ENCODE data around the gene TSHR. TPM values are rescaled to one million over a fixed set of nuclear protein-coding genes. Genes with fewer than 3 reads are reported as not detected.

The TSHR gene
- total RNA-seq (2021; ENCODE audit: unreplicated experiment) (not detected), Bru-seq, nascent RNA (percentile 9 among the genes with signal in this experiment), BruChase-seq, experiment 1, labeled RNA remaining after a 6-hour chase (percentile 6 among the genes with signal in this experiment), BruChase-seq, experiment 2, labeled RNA remaining after a 2-hour chase (percentile 9 among the genes with signal in this experiment)
- polyA plus RNA-seq (2012) = 0.04 TPM in 1 of 2 replicates, not detected in the other
- long read RNA-seq = 0 reads

GRCh38 chr14:80955416-80955941, at the start of gene TSHR:
TSHR (plus strand) TSS chr14:80955621; CDS start chr14:80955681, 60 bp downstream.
- H3K4me3 ChIP-seq (replicated peaks in 1 of 2; ENCODE audit: low read depth in 1 of 2, low read length in 2 of 2) = peak within 1 kb of the TSS; percentile 31 to 55
- H4K20me1 ChIP-seq (ENCODE audit: insufficient read depth) = no peaks in the 10 kb centered on the region
- TF ChIP-seq JUND (IDR thresholded peaks at IDR 0.05) (no peak), POLR2A (IDR thresholded peaks at IDR 0.05; ENCODE audit: borderline replicate concordance, extremely low read depth, insufficient read depth, insufficient read length) (no peak), EZH2phosphoT487 (IDR thresholded peaks at IDR 0.05; ENCODE audit: borderline replicate concordance) (no peak), CTCF (IDR thresholded peaks at IDR 0.05 in 2 of 3, conservative IDR thresholded peaks at IDR 0.05 in 1 of 3; ENCODE audit: borderline replicate concordance in 1 of 3, insufficient read depth in 1 of 3, low read depth in 2 of 3, low read length in 2 of 3) (no peak), REST (IDR thresholded peaks at IDR 0.05; ENCODE audit: low read depth) (no peak), EZH2 (IDR thresholded peaks at IDR 0.05) (no peak)
- H3K4me2 ChIP-seq (ENCODE audit: low read length) = peak within 1 kb of the TSS; percentile 91
- no peaks in the 10 kb centered on the region for H3K9me3 ChIP-seq (ENCODE audit: control insufficient read depth in 1 of 2, insufficient read depth in 1 of 2, low read depth in 1 of 2, low read length in 2 of 2)
- H3K4me1 ChIP-seq (ENCODE audit: control insufficient read depth in 1 of 2, insufficient read depth in 2 of 2, low read length in 2 of 2) = peaks cover 0 to 4% of the 10 kb centered on the region in 2 experiments; a peak in 1 of 4 replicates
- ChIA-PET CTCF (interaction anchor here (0.8 to 2.5 kb wide), 4 partner anchors 10 to 509 kb away, joined by 3 to 7 read pairs (median 3); no protein-coding TSS in a partner anchor), POLR2A (no interaction called here), RAD21 (ENCODE audit: low non-redundant PET in 1 of 2, low total read pairs in 2 of 2, uncharacterized antibody in 2 of 2, unreplicated experiment in 2 of 2) (no interaction called here)
- H3K27ac ChIP-seq (ENCODE audit: low read depth, low read length) = no peak within 1 kb of the TSS
- H2AFZ ChIP-seq (ENCODE audit: low read depth, low read length, poor library complexity, severe bottlenecking) = peak within 1 kb of the TSS; percentile 90
- no TSS peak for BruUV-seq (replicated peaks)
- H3K36me3 ChIP-seq (ENCODE audit: control insufficient read depth in 1 of 2, insufficient read depth in 2 of 2, low read length in 2 of 2) = no peaks in the 10 kb centered on the region
- no peaks in the 10 kb centered on the region for H3K9me2 ChIP-seq (ENCODE audit: insufficient read depth)
- ATAC-seq (peak; percentile 19; the same call in 1 of the 2 replicates), DNase-seq (ENCODE audit: low read depth, low spot score) (no peak)
- no peaks in the 10 kb centered on the region for H3K27me3 ChIP-seq (ENCODE audit: insufficient read depth, low read length)
- intact Hi-C loops (cut with micrococcal nuclease) = loop anchor here (2.0 kb wide), 1 partner anchor 209 kb away; no protein-coding TSS in a partner anchor
- peak within 1 kb of the TSS; percentile 28; the same call in 1 of the 2 replicates for H3K9ac ChIP-seq (ENCODE audit: low read length)
- H3K79me2 ChIP-seq (ENCODE audit: insufficient read depth, low read length) = no peaks in the 10 kb centered on the region

Data from HCT116 (cell line).